ENCODE results near the gene SLC6A15. TPM values are rescaled to one million over a fixed set of nuclear protein-coding genes. Genes with fewer than 3 reads are reported as not detected.

The SLC6A15 gene
- total RNA-seq, 2 donors from 2014 or later, result 0.45 TPM; not detected in 1

DNA sequence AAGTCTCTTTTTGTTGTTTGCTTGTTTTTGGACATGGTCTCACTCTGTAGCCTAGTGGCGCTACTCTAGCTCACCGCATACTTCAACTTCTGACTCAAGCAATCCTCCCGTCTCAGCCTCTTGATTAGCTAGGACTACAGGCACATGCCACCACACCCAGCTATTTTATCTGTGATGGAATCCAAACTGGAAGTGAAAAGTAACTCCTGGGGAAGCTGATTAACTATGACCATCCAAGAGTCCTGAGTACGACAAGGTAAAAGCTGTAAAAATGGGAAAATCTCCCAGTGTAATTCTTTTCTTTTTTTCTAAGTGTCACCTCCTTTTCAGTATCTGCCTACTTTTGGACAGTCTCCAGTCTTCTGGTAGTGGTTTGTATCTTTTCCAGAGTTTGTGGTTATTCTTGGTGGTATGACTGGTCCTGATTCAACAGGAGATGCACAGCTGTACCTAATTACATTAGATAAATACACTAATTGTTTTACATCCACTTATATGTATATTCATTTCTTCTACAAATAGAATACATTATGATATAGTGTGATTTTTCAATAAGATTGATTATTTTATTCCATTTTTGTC, 97.8 kb downstream of the SLC6A15 start:
- no peak for DNase-seq (ENCODE audit: low spot score)
- Histone ChIP-seq H3K9me3 (no peaks in the 10 kb centered on the region), H3K27me3 (replicated peaks; ENCODE audit: insufficient read depth) (no peaks in the 10 kb centered on the region), H3K4me3 (no peak overlapping the region), H3K36me3 (no peaks in the 10 kb centered on the region), H3K27ac (no peak overlapping the region), H3K4me1 (replicated peaks) (no peaks in the 10 kb centered on the region)
- intact Hi-C loops (cut with DNase I), result no loop called here
- WGBS, result 96% methylated on average over 4 of the region's 4 CpGs
- TF ChIP-seq POLR2A (IDR thresholded peaks at IDR 0.05) (no peak), POLR2AphosphoS5 (IDR thresholded peaks at IDR 0.05) (no peak)
- TF ChIP-seq, protein P1, sequence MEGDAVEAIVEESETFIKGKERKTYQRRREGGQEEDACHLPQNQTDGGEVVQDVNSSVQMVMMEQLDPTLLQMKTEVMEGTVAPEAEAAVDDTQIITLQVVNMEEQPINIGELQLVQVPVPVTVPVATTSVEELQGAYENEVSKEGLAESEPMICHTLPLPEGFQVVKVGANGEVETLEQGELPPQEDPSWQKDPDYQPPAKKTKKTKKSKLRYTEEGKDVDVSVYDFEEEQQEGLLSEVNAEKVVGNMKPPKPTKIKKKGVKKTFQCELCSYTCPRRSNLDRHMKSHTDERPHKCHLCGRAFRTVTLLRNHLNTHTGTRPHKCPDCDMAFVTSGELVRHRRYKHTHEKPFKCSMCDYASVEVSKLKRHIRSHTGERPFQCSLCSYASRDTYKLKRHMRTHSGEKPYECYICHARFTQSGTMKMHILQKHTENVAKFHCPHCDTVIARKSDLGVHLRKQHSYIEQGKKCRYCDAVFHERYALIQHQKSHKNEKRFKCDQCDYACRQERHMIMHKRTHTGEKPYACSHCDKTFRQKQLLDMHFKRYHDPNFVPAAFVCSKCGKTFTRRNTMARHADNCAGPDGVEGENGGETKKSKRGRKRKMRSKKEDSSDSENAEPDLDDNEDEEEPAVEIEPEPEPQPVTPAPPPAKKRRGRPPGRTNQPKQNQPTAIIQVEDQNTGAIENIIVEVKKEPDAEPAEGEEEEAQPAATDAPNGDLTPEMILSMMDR (IDR thresholded peaks at IDR 0.05), result no peak

DNA sequence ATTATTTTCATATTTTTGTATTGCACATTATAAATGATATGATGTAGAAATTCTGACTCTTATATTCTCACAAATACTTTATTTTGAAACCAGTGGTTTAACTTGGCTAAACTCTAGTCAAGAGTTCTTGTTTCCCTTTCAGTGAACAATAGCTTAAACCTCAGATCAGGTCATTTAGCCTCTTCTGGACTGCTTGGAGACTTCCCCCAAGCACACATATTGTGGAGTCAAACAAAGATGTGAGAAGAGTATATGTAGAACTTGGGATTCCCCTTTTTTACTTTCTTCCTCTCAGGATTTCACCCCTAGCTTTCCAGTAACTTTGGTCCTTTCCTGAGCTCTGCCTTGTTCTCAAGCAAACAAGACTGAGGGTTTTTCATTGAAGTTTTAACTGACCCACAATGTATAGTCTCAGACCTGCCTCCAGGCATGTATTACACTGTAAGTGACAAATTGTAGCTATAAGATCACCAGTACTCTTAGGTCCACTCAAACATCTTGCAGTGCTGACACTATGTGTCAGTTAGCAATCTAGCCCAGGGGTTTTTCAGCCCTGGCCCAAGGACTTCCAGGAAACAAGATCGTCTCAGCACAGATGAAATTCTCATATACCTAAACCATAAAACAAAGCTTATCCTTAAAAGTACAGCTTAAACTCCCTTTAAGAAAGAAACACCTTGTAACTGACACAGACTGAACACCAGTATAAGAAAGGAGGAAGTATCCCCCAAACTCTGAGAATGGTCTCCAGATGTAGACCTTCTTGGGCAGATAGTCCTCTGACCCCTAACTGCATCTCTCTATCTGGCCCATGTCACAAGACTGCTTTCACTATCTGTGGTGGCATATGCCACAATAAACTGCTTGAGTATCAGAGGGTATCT, 98.6 kb downstream of the SLC6A15 start:
- no peak overlapping the region for H3K4me3 ChIP-seq
- H3K27me3 ChIP-seq (replicated peaks; ENCODE audit: insufficient read depth), result no peaks in the 10 kb centered on the region
- DNase-seq (ENCODE audit: low spot score), result no peak
- WGBS, result 79% methylated on average over 1 of the region's 1 CpG
- no peak overlapping the region for H3K27ac ChIP-seq
- TF ChIP-seq, protein P1 (IDR thresholded peaks at IDR 0.05), result no peak
- TF ChIP-seq POLR2AphosphoS5 (IDR thresholded peaks at IDR 0.05), result no peak
- no peak for TF ChIP-seq POLR2A (IDR thresholded peaks at IDR 0.05)
- intact Hi-C loops (cut with DNase I), result no loop called here
- H3K9me3 ChIP-seq, result no peaks in the 10 kb centered on the region
- no peaks in the 10 kb centered on the region for H3K4me1 ChIP-seq (replicated peaks)
- H3K36me3 ChIP-seq, result no peaks in the 10 kb centered on the region

DNA sequence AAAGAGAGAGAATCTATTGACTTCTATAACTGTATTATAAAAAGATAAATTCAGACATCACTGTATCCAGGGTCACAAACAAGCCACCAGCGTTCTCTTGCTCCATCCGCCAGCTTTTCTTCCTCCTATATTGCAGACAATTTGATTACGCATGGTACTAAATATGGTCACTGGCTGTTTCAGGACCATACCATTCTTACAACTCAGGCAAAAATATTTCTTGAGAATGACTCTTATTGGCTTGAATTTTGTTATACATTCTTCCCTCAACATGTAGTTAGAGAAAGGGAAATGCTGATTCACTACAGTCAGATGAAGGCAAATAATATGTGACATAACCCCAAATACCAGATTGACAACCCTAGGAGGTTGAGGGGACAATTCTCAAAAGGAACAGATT, 101.3 kb downstream of the SLC6A15 start:
- WGBS, result 92% methylated on average over 3 of the region's 3 CpGs
- intact Hi-C loops (cut with DNase I), result no loop called here
- no peak for DNase-seq (ENCODE audit: low spot score)
- H3K4me1 ChIP-seq (replicated peaks), result no peaks in the 10 kb centered on the region
- no peak overlapping the region for H3K27ac ChIP-seq
- no peak overlapping the region for H3K4me3 ChIP-seq
- no peaks in the 10 kb centered on the region for H3K9me3 ChIP-seq
- TF ChIP-seq POLR2AphosphoS5 (IDR thresholded peaks at IDR 0.05), result no peak
- TF ChIP-seq, protein P1 (IDR thresholded peaks at IDR 0.05), result no peak
- TF ChIP-seq POLR2A (IDR thresholded peaks at IDR 0.05), result no peak
- H3K27me3 ChIP-seq (replicated peaks; ENCODE audit: insufficient read depth), result no peaks in the 10 kb centered on the region
- H3K36me3 ChIP-seq, result no peaks in the 10 kb centered on the region

DNA sequence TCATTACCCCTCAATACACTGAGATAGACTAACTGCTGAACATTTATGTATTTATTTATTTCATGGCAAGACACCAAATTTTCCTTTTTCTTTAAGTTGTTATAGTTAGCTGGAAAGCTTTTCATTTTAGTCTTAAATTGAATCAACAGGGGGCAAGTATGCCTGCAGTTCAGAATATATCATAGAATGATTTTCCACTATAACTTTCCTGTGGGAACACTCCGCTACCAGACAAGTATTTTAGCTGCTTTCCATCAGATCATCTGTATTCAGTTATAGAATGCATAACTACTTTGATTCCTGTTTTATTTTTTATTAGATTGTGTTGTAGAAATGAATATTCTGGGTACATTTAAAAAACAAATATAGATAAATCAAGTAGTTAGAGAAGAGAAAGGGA, 102.0 kb downstream of the SLC6A15 start:
- no peaks in the 10 kb centered on the region for H3K4me1 ChIP-seq (replicated peaks)
- no peak for DNase-seq (ENCODE audit: low spot score)
- intact Hi-C loops (cut with DNase I), result no loop called here
- 98% methylated on average over 1 of the region's 1 CpG for WGBS
- no peaks in the 10 kb centered on the region for H3K36me3 ChIP-seq
- TF ChIP-seq POLR2AphosphoS5 (IDR thresholded peaks at IDR 0.05), result no peak
- TF ChIP-seq POLR2A (IDR thresholded peaks at IDR 0.05), result no peak
- TF ChIP-seq, protein P1 (IDR thresholded peaks at IDR 0.05), result no peak
- H3K27ac ChIP-seq, result no peak overlapping the region
- no peaks in the 10 kb centered on the region for H3K27me3 ChIP-seq (replicated peaks; ENCODE audit: insufficient read depth)
- H3K4me3 ChIP-seq, result no peak overlapping the region
- H3K9me3 ChIP-seq, result no peaks in the 10 kb centered on the region

Small RNA genes within 50 kb of the gene (small RNA-seq; reads per million reads assigned to genes)
- 0 reads per million in 2 donors for gene AC128657.1

Other genes with a start within 250 kb of the SLC6A15 start
- gene TSPAN19, start 123.5 kb upstream of the SLC6A15 start, total RNA-seq, result under 1 TPM in 1 of 2 donors, not detected in 1; 0.41 TPM
- 10 to 100 TPM in 1 of 2 donors, 1 to 10 TPM in 1; 2.6 to 12.8 TPM for gene LRRIQ1, start 123.6 kb upstream of the SLC6A15 start, total RNA-seq